LNCaP clone FGC (cell line): ENCODE measurements around the gene LONRF3.
A peak's percentile ranks its signal among the peaks of the same experiment; 100 is the strongest.

Experiments used
- DNase-seq: peaks from one replicate; pipeline ENCODE4 v3.0.0-alpha.2; 2011; ENCODE audit warnings: low read depth
- H3K4me3 ChIP-seq: 2 replicates; pipeline ENCODE4 v1.5.1; 2011; ENCODE audit warnings: mild to moderate bottlenecking, low read depth, low read length, control low read depth
- CTCF ChIP-seq: IDR thresholded peaks from 2 replicates; pipeline ENCODE4 v1.5.1; 2012; ENCODE audit warnings: mild to moderate bottlenecking; ENCODE audit not compliant: control insufficient read depth, insufficient read depth; ENCODE audit errors: extremely low read depth

LONRF3 gene

GRCh38 chrX:118973389-118974087, 880 bp upstream of the LONRF3 start:
- no peak for DNase-seq
- no peak overlapping the region for H3K4me3 ChIP-seq
- no peak for TF ChIP-seq CTCF

DNA sequence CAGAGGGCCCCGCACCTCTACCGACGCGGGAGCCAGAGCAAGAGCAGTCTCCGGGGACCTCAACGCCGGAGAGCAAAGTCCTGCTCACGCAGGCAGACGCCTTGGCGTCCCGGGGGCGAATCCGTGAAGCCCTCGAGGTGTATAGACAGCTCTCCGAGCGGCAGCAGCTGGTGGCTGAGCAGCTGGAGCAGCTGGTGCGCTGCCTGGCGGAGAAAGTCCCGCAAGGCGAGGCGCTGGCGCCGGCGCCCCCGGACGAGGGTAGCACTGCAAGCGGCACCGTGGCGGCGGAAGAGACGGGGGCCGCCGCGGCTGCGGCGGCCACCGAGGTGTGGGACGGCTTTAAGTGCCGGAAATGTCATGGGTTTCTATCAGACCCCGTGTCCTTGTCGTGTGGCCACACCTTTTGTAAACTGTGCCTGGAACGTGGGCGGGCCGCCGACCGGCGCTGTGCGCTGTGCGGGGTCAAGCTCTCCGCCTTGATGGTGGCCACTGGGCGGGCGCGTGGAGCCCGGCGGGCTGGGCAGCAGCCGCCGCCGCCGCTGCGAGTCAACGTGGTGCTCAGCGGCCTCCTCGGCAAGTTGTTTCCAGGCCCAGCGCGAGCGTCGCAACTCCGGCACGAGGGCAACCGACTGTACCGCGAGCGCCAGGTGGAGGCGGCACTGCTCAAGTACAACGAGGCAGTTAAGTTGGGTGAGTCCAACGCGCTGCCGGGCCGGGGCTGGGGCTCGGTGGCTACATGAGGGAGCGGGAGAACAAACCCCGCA, 672 bp downstream of the LONRF3 start:
- TF ChIP-seq CTCF: no peak
- DNase-seq: no peak

DNA sequence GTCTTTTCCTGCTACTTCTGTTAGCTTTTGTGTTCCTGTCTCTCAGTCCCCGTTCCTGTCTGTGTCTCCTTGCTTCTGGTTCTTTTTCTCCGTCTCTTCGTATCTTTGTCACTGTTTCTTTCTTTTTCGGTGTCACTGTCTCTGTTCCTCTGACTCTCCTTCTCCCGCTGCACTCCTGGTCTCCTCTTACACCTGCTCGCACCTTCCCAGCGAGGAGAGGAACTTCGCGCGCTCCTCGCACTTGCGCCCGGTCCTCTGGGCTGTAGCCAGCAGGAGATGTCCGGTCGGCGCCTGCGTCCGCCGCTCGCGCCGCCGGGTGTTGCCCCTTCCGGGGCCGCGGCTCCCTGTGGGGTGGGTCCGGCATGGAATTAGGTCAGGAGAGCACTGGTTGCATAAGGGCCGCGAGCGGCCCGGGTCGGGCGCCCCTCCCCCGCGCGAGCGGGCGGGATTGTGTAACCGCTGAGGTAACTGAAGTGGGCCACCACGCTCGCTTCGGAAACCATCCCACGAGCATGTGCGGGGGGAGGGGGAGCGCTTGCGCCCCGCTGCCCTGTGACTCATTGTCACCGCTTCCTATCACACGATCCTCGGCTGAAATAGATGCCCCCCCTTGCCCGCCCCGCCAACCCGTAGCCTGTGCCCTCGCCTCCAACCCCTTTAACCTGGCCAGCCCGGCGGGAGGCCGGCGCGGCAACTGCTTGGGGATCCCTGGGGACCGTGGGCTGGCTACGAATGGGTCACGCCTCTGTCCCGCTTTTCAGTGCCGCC, 1.6 kb downstream of the LONRF3 start:
- TF ChIP-seq CTCF: no peak
- no peak for DNase-seq
- peak overlapping the region; percentile 38 for H3K4me3 ChIP-seq

More for the DNA sequence above, 672 bp downstream of the LONRF3 start:
- H3K4me3 ChIP-seq: peak overlapping the region; percentile 18; the same call in 1 of the 2 replicates

GRCh38 chrX:118976599-118977340, 2.4 kb downstream of the LONRF3 start:
- no peak for TF ChIP-seq CTCF
- DNase-seq: no peak
- H3K4me3 ChIP-seq: no peak overlapping the region

GRCh38 chrX:118977424-118977823, 3.0 kb downstream of the LONRF3 start:
- TF ChIP-seq CTCF: no peak
- H3K4me3 ChIP-seq: no peak overlapping the region
- no peak for DNase-seq

DNA sequence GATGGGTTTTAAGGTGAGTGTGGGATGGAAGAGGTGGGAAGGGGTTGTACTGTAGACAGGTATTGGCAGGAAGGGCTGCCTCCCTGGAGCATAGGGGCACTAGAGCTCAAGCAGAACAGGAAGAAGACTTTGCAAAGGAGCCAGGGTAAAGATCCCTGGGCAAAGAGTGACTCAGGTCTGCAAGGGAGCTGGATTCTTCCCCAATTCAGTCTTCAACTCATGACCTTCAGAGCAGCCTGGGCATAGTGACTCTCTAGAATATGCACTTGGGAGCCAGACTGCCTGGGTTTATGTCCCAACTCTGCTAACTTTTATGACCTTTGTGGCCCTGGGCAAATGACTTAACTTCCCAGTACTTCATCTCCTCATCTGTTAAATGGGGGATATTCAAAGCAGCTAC, 4.0 kb downstream of the LONRF3 start:
- TF ChIP-seq CTCF: no peak
- H3K4me3 ChIP-seq: no peak overlapping the region
- no peak for DNase-seq
